GM18861 (cell line): Measurements from ENCODE around the gene LCE2C.

Source experiments
- ATAC-seq: cut with Tn5 transposase; IDR thresholded peaks from one replicate; pipeline ENCODE4 v1.9.1; 2021; ENCODE audit not compliant: unreplicated experiment

LCE2C gene

GRCh38 chr1:152718238-152718637, 43.2 kb downstream of the LCE2C start:
- no peak for ATAC-seq

GRCh38 chr1:152725261-152725660, 50.2 kb downstream of the LCE2C start:
- ATAC-seq, result no peak
